ENCODE data around the gene OAS1.

Gene OAS1

GRCh38 chr12:112876506-112876905 is 30.3 kb upstream of the OAS1 start:
- Histone ChIP-seq H3K4me3 (ENCODE audit: insufficient read depth, low read depth, low read length) (no peak overlapping the region), H3K4me1 (ENCODE audit: control insufficient read depth, insufficient read depth, low read length) (no peaks in the 10 kb centered on the region), H3K9me3 (ENCODE audit: control insufficient read depth, low read length) (no peaks in the 10 kb centered on the region), H3K27me3 (ENCODE audit: control insufficient read depth, insufficient read depth, low read length, poor library complexity, severe bottlenecking) (no peaks in the 10 kb centered on the region), H3K36me3 (ENCODE audit: control insufficient read depth, insufficient read depth, low read length) (no peaks in the 10 kb centered on the region), H3K27ac (ENCODE audit: insufficient read depth, low read depth, low read length, poor library complexity, severe bottlenecking) (no peak overlapping the region)
- WGBS, 2 experiments: 83 to 84% methylated on average over 10 to 11 of the region's 11 CpGs

- Histone ChIP-seq H3K4me1 (ENCODE audit: control insufficient read depth, insufficient read depth, low read length) (no peaks in the 10 kb centered on the region), H3K4me3 (ENCODE audit: insufficient read depth, low read depth, low read length) (no peak overlapping the region), H3K27me3 (ENCODE audit: control insufficient read depth, insufficient read depth, low read length, poor library complexity, severe bottlenecking) (no peaks in the 10 kb centered on the region), H3K27ac (ENCODE audit: insufficient read depth, low read depth, low read length, poor library complexity, severe bottlenecking) (no peak overlapping the region), H3K36me3 (ENCODE audit: control insufficient read depth, insufficient read depth, low read length) (no peaks in the 10 kb centered on the region), H3K9me3 (ENCODE audit: control insufficient read depth, low read length) (no peaks in the 10 kb centered on the region)
- 92 to 93% methylated on average over 3 of the region's 4 CpGs for WGBS, 2 experiments
Observed at GRCh38 chr12:112877006-112877405, 29.8 kb upstream of the OAS1 start.

GRCh38 chr12:112878488-112878887 is 28.3 kb upstream of the OAS1 start:
- Histone ChIP-seq H3K27ac (ENCODE audit: insufficient read depth, low read depth, low read length, poor library complexity, severe bottlenecking) (no peak overlapping the region), H3K36me3 (ENCODE audit: control insufficient read depth, insufficient read depth, low read length) (no peaks in the 10 kb centered on the region), H3K4me1 (ENCODE audit: control insufficient read depth, insufficient read depth, low read length) (no peaks in the 10 kb centered on the region), H3K9me3 (ENCODE audit: control insufficient read depth, low read length) (no peaks in the 10 kb centered on the region), H3K4me3 (ENCODE audit: insufficient read depth, low read depth, low read length) (no peak overlapping the region), H3K27me3 (ENCODE audit: control insufficient read depth, insufficient read depth, low read length, poor library complexity, severe bottlenecking) (no peaks in the 10 kb centered on the region)
- WGBS, 2 experiments: 96 to 98% methylated on average over 3 of the region's 3 CpGs

- no peaks in the 10 kb centered on the region for H3K27me3 ChIP-seq (ENCODE audit: control insufficient read depth, insufficient read depth, low read length, poor library complexity, severe bottlenecking)
- H3K4me3 ChIP-seq (ENCODE audit: insufficient read depth, low read depth, low read length): no peak overlapping the region
- H3K4me1 ChIP-seq (ENCODE audit: control insufficient read depth, insufficient read depth, low read length): no peaks in the 10 kb centered on the region
- no peaks in the 10 kb centered on the region for H3K36me3 ChIP-seq (ENCODE audit: control insufficient read depth, insufficient read depth, low read length)
- no peaks in the 10 kb centered on the region for H3K9me3 ChIP-seq (ENCODE audit: control insufficient read depth, low read length)
- 80 to 85% methylated on average over 8 of the region's 8 CpGs for WGBS, 2 experiments
- no peak overlapping the region for H3K27ac ChIP-seq (ENCODE audit: insufficient read depth, low read depth, low read length, poor library complexity, severe bottlenecking)
Observed at GRCh38 chr12:112879191-112879705, 27.5 kb upstream of the OAS1 start.

GRCh38 chr12:112881602-112882001 is 25.2 kb upstream of the OAS1 start:
- no peak overlapping the region for H3K27ac ChIP-seq (ENCODE audit: insufficient read depth, low read depth, low read length, poor library complexity, severe bottlenecking)

GRCh38 chr12:112885236-112885635 is 21.5 kb upstream of the OAS1 start:
- H3K9me3 ChIP-seq (ENCODE audit: control insufficient read depth, low read length): no peaks in the 10 kb centered on the region
- no peaks in the 10 kb centered on the region for H3K27me3 ChIP-seq (ENCODE audit: control insufficient read depth, insufficient read depth, low read length, poor library complexity, severe bottlenecking)
- no peaks in the 10 kb centered on the region for H3K4me1 ChIP-seq (ENCODE audit: control insufficient read depth, insufficient read depth, low read length)
- no peak overlapping the region for H3K27ac ChIP-seq (ENCODE audit: insufficient read depth, low read depth, low read length, poor library complexity, severe bottlenecking)
- WGBS, 2 experiments: 90 to 95% methylated on average over 2 of the region's 2 CpGs
- no peaks in the 10 kb centered on the region for H3K36me3 ChIP-seq (ENCODE audit: control insufficient read depth, insufficient read depth, low read length)
- no peak overlapping the region for H3K4me3 ChIP-seq (ENCODE audit: insufficient read depth, low read depth, low read length)

More at GRCh38 chr12:112881602-112882001, 25.2 kb upstream of the OAS1 start:
- no peak overlapping the region for H3K4me3 ChIP-seq (ENCODE audit: insufficient read depth, low read depth, low read length)
- no peaks in the 10 kb centered on the region for H3K4me1 ChIP-seq (ENCODE audit: control insufficient read depth, insufficient read depth, low read length)
- no peaks in the 10 kb centered on the region for H3K9me3 ChIP-seq (ENCODE audit: control insufficient read depth, low read length)
- WGBS, 2 experiments: 72 to 75% methylated on average over 6 of the region's 6 CpGs
- H3K27me3 ChIP-seq (ENCODE audit: control insufficient read depth, insufficient read depth, low read length, poor library complexity, severe bottlenecking): no peaks in the 10 kb centered on the region
- no peaks in the 10 kb centered on the region for H3K36me3 ChIP-seq (ENCODE audit: control insufficient read depth, insufficient read depth, low read length)

GRCh38 chr12:112887550-112887949 is 19.2 kb upstream of the OAS1 start:
- H3K9me3 ChIP-seq (ENCODE audit: control insufficient read depth, low read length): no peaks in the 10 kb centered on the region
- no peak overlapping the region for H3K27ac ChIP-seq (ENCODE audit: insufficient read depth, low read depth, low read length, poor library complexity, severe bottlenecking)
- H3K4me1 ChIP-seq (ENCODE audit: control insufficient read depth, insufficient read depth, low read length): no peaks in the 10 kb centered on the region
- H3K36me3 ChIP-seq (ENCODE audit: control insufficient read depth, insufficient read depth, low read length): no peaks in the 10 kb centered on the region
- WGBS, 2 experiments: 79 to 86% methylated on average over 2 of the region's 2 CpGs
- no peak overlapping the region for H3K4me3 ChIP-seq (ENCODE audit: insufficient read depth, low read depth, low read length)
- no peaks in the 10 kb centered on the region for H3K27me3 ChIP-seq (ENCODE audit: control insufficient read depth, insufficient read depth, low read length, poor library complexity, severe bottlenecking)

- no peak overlapping the region for H3K4me3 ChIP-seq (ENCODE audit: insufficient read depth, low read depth, low read length)
- 94 to 96% methylated on average over 6 of the region's 6 CpGs for WGBS, 2 experiments
Observed at GRCh38 chr12:112891093-112892024, 15.4 kb upstream of the OAS1 start.

GRCh38 chr12:112892856-112893255 is 13.9 kb upstream of the OAS1 start:
- Histone ChIP-seq H3K27me3 (ENCODE audit: control insufficient read depth, insufficient read depth, low read length, poor library complexity, severe bottlenecking) (no peaks in the 10 kb centered on the region), H3K27ac (ENCODE audit: insufficient read depth, low read depth, low read length, poor library complexity, severe bottlenecking) (no peak overlapping the region), H3K4me1 (ENCODE audit: control insufficient read depth, insufficient read depth, low read length) (no peaks in the 10 kb centered on the region), H3K36me3 (ENCODE audit: control insufficient read depth, insufficient read depth, low read length) (no peaks in the 10 kb centered on the region), H3K9me3 (ENCODE audit: control insufficient read depth, low read length) (no peaks in the 10 kb centered on the region), H3K4me3 (ENCODE audit: insufficient read depth, low read depth, low read length) (no peak overlapping the region)
- WGBS, 2 experiments: 74 to 81% methylated on average over 2 of the region's 2 CpGs

More at GRCh38 chr12:112891093-112892024, 15.4 kb upstream of the OAS1 start:
- no peaks in the 10 kb centered on the region for H3K9me3 ChIP-seq (ENCODE audit: control insufficient read depth, low read length)
- H3K27me3 ChIP-seq (ENCODE audit: control insufficient read depth, insufficient read depth, low read length, poor library complexity, severe bottlenecking): no peaks in the 10 kb centered on the region
- H3K36me3 ChIP-seq (ENCODE audit: control insufficient read depth, insufficient read depth, low read length): no peaks in the 10 kb centered on the region
- no peaks in the 10 kb centered on the region for H3K4me1 ChIP-seq (ENCODE audit: control insufficient read depth, insufficient read depth, low read length)
- H3K27ac ChIP-seq (ENCODE audit: insufficient read depth, low read depth, low read length, poor library complexity, severe bottlenecking): no peak overlapping the region

- no peaks in the 10 kb centered on the region for H3K27me3 ChIP-seq (ENCODE audit: control insufficient read depth, insufficient read depth, low read length, poor library complexity, severe bottlenecking)
- no peak overlapping the region for H3K27ac ChIP-seq (ENCODE audit: insufficient read depth, low read depth, low read length, poor library complexity, severe bottlenecking)
- no peaks in the 10 kb centered on the region for H3K4me1 ChIP-seq (ENCODE audit: control insufficient read depth, insufficient read depth, low read length)
- H3K36me3 ChIP-seq (ENCODE audit: control insufficient read depth, insufficient read depth, low read length): no peaks in the 10 kb centered on the region
- no peaks in the 10 kb centered on the region for H3K9me3 ChIP-seq (ENCODE audit: control insufficient read depth, low read length)
- H3K4me3 ChIP-seq (ENCODE audit: insufficient read depth, low read depth, low read length): no peak overlapping the region
Observed at GRCh38 chr12:112894128-112894527, 12.6 kb upstream of the OAS1 start.
